ENCODE results near the gene RFNG. TPM values are rescaled to one million over a fixed set of nuclear protein-coding genes. Genes with fewer than 3 reads are reported as not detected.
A peak's percentile ranks its signal among the peaks of the same experiment; 100 is the strongest.

Gene RFNG
- total RNA-seq, 1 donor from 2014 or later: 35.8 TPM

- no peak for DNase-seq (ENCODE audit: low read depth)
- H3K4me3 ChIP-seq (ENCODE audit: low read depth, low read length): no peak overlapping the region
- TF ChIP-seq CTCF (conservative IDR thresholded peaks at IDR 0.05; ENCODE audit: low read depth, low read length): no peak
Observed at GRCh38 chr17:82055023-82055964, 3.7 kb upstream of the RFNG start.

GRCh38 chr17:82054351-82055022 is 2.9 kb upstream of the RFNG start:
- DNase-seq (ENCODE audit: low read depth): no peak
- H3K4me3 ChIP-seq (ENCODE audit: low read depth, low read length): no peak overlapping the region
- TF ChIP-seq CTCF (conservative IDR thresholded peaks at IDR 0.05; ENCODE audit: low read depth, low read length): no peak

DNA sequence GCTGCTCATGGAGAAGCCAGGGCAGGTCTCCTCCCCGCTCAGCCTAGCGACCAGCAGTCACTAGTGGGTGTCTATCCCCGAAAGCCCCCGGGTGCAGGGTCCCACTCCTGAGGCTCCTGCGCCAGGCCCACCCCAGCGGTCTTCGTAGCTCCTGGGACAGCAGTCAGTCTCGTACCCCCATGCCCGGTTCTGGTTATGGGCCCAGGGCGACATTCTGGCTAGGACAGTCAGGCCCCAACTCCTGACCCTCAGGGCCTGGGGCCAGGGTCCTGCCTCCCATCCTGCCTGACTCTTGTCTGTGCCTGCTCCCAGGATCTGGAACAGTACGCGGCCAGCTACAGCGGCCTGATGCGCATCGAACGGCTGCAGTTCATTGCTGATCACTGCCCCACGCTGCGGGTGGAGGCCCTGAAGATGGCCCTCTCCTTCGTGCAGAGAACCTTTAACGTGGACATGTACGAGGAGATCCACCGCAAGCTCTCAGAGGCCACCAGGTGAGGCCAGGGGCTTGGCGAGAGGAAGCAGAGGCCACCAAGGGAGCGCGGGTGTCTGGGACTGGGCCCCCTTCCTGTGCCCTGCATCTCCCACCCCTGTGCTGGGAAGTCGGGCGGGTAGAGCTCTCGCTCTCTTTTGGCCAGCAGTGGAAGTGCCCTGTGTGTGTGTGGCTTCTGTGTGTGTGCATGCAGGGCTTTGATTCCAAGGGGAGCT is 2.1 kb upstream of the RFNG start:
- DNase-seq (ENCODE audit: low read depth): no peak
- no peak overlapping the region for H3K4me3 ChIP-seq (ENCODE audit: low read depth, low read length)
- no peak for TF ChIP-seq CTCF (conservative IDR thresholded peaks at IDR 0.05; ENCODE audit: low read depth, low read length)

DNA sequence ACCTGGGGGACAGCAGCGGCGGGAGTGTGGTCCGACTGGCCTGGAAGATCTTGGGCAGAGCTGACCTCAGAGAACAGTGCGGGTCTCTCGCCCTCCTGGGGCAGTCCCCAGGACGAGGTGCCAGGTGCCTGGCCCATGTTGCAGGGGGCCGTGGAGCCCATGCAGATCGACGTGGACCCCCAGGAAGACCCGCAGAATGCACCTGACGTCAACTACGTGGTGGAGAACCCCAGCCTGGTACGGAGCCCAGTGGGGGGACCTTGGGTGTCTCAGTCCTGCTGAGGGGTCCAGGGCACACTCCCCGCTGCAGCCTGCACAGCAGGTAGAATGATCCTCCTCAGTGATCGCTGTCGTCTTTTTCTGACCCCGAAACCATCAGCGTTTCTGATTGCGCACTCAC is 1.5 kb upstream of the RFNG start:
- peak overlapping the region; percentile 91 for H3K4me3 ChIP-seq (ENCODE audit: low read depth, low read length)
- TF ChIP-seq CTCF (conservative IDR thresholded peaks at IDR 0.05; ENCODE audit: low read depth, low read length): no peak
- no peak for DNase-seq (ENCODE audit: low read depth)

DNA sequence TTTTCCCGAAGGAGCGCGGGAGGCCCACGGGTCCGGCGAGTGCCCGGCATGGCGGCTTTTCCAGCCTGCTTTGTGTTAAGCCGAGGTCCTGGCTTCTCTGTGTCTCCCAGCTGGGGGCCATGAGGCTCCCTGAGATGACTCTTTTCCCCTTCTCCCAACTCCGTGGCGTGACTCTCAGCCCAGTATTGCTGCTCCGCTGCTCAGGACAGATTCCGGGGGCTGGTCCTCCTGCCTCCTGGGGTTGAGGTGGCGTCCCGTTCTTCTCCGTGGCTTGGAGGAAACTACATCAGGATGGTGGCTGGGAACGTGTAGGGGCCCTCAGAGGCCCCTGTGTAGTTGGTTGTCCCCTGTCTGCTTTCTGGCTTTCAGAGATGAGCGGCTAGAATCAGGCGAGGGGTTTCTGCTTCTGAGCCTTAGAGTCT is 1.0 kb upstream of the RFNG start:
- peak overlapping the region; percentile 91 for H3K4me3 ChIP-seq (ENCODE audit: low read depth, low read length)

More for the DNA sequence above, 1.0 kb upstream of the RFNG start:
- DNase-seq (ENCODE audit: low read depth): no peak
- TF ChIP-seq CTCF (conservative IDR thresholded peaks at IDR 0.05; ENCODE audit: low read depth, low read length): no peak

Data from epithelial cell of proximal tubule (primary cell).